Muscle of leg (tissue), 9 donors: ENCODE results near the gene TERF2IP. TPM values are rescaled to one million over a fixed set of nuclear protein-coding genes. Genes with fewer than 3 reads are reported as not detected.

ENCODE experiments used
- polyA plus RNA-seq, 8 donors: library from polyadenylated mRNA; unstranded; fragments of 120-200 nt; gene quantifications; one replicate each; pipeline versions ENCODE4 v1.2.1 to v1.2.3, GENCODE V29; 2013; ENCODE audit warnings: inconsistent platforms in 1 of 8, low replicate concordance in 1 of 8; ENCODE audit not compliant: insufficient read length in 8 of 8, insufficient read depth in 1 of 8
- total RNA-seq: library from RNA; stranded (reverse); fragments of 120-200 nt; gene quantifications from one replicate; pipeline ENCODE4 v1.2.4, GENCODE V29; 2013

Gene TERF2IP
- total and polyA plus RNA-seq, 9 donors: 53.1 to 75.8 (median 62.9) TPM

Other genes with a start within 250 kb of the TERF2IP start
- gene CFDP1, start 214.3 kb upstream of the TERF2IP start, total RNA-seq: 83.7 TPM
- gene CFDP1, start 214.3 kb upstream of the TERF2IP start, polyA plus RNA-seq: 100 to 1,000 TPM in 3 of 8 donors, 10 to 100 TPM in 5; 82.5 to 132 (median 93.2) TPM
- gene TMEM170A, start 183.1 kb upstream of the TERF2IP start, total RNA-seq: 19.1 TPM
- gene TMEM170A, start 183.1 kb upstream of the TERF2IP start, polyA plus RNA-seq: 10 to 100 TPM; 12.3 to 24.8 (median 16.4) TPM
- 5.4 TPM for gene CHST6, start 152.3 kb upstream of the TERF2IP start, total RNA-seq
- gene CHST6, start 152.3 kb upstream of the TERF2IP start, polyA plus RNA-seq: 1 to 10 TPM; 1.6 to 6.9 (median 2.7) TPM
- 0.22 TPM for gene CHST5, start 111.7 kb upstream of the TERF2IP start, total RNA-seq
- gene CHST5, start 111.7 kb upstream of the TERF2IP start, polyA plus RNA-seq: 1 to 10 TPM in 1 of 8 donors, under 1 TPM in 6, not detected in 1; 0.04 to 1.1 (median 0.25) TPM
- 6.3 TPM for gene TMEM231, start 91.5 kb upstream of the TERF2IP start, total RNA-seq
- 1 to 10 TPM; 6.2 to 9.1 (median 8.1) TPM for gene TMEM231, start 91.5 kb upstream of the TERF2IP start, polyA plus RNA-seq
- 122 TPM for gene GABARAPL2, start 81.4 kb upstream of the TERF2IP start, total RNA-seq
- 100 to 1,000 TPM; 126 to 146 (median 134) TPM for gene GABARAPL2, start 81.4 kb upstream of the TERF2IP start, polyA plus RNA-seq
- gene ADAT1, start 24.5 kb upstream of the TERF2IP start, total RNA-seq: 23.8 TPM
- 10 to 100 TPM; 19.7 to 38.6 (median 29.2) TPM for gene ADAT1, start 24.5 kb upstream of the TERF2IP start, polyA plus RNA-seq
- gene KARS1, start 108 bp upstream of the TERF2IP start, total RNA-seq: 118 TPM
- gene KARS1, start 108 bp upstream of the TERF2IP start, polyA plus RNA-seq: 100 to 1,000 TPM; 112 to 127 (median 115) TPM
- not detected for gene CPHXL2, start 29.2 kb downstream of the TERF2IP start, total RNA-seq
- under 1 TPM in 2 of 8 donors, not detected in 6; 0.10 to 0.15 TPM for gene CPHXL2, start 29.2 kb downstream of the TERF2IP start, polyA plus RNA-seq
- not detected for gene DUXB, start 53.7 kb downstream of the TERF2IP start, total RNA-seq
- not detected for gene DUXB, start 53.7 kb downstream of the TERF2IP start, polyA plus RNA-seq
- gene CPHXL, start 78.7 kb downstream of the TERF2IP start, total RNA-seq: not detected
- not detected for gene CPHXL, start 78.7 kb downstream of the TERF2IP start, polyA plus RNA-seq